Smooth muscle cell (in vitro differentiated cells): ENCODE data around the gene LRPPRC. TPM values are rescaled to one million over a fixed set of nuclear protein-coding genes. Genes with fewer than 3 reads are reported as not detected.

ENCODE experiments used
- DNase-seq: peaks from one replicate; lab custom pipeline; 2025; ENCODE audit not compliant: unreplicated experiment; lab: John Stamatoyannopoulos, UW
- H2AFZ ChIP-seq: fragments of 200-600 bp; sonication (generic); 2 replicates; pipeline ENCODE4 v1.6.0; 2016; ENCODE audit warnings: antibody characterized with exemption, low read depth, mild to moderate bottlenecking
- H3F3A ChIP-seq: fragments of 200-600 bp; sonication (generic); 2 replicates; pipeline ENCODE4 v1.6.0; 2017; ENCODE audit warnings: antibody characterized with exemption, low read depth
- H3K27ac ChIP-seq: fragments of 200-600 bp; sonication (generic); 2 replicates; pipeline ENCODE4 v1.5.1; 2016; ENCODE audit warnings: low read depth, mild to moderate bottlenecking
- H3K27me3 ChIP-seq: fragments of 200-600 bp; sonication (generic); 2 replicates; pipeline ENCODE4 v1.6.1; 2016; ENCODE audit warnings: low read depth, mild to moderate bottlenecking
- H3K36me3 ChIP-seq: fragments of 200-600 bp; sonication (generic); 2 replicates; pipeline ENCODE4 v1.5.1; 2016; ENCODE audit warnings: low read depth
- H3K4me1 ChIP-seq: fragments of 200-600 bp; sonication (generic); 2 replicates; pipeline ENCODE4 v1.5.1; 2016; ENCODE audit warnings: low read depth
- H3K4me2 ChIP-seq: fragments of 200-600 bp; sonication (generic); 2 replicates; pipeline ENCODE4 v1.6.0; 2016; ENCODE audit warnings: mild to moderate bottlenecking
- H3K4me3 ChIP-seq: fragments of 200-600 bp; sonication (generic); 2 replicates; pipeline ENCODE4 v1.5.1; 2016; ENCODE audit warnings: mild to moderate bottlenecking
- H3K79me2 ChIP-seq: fragments of 200-600 bp; sonication (generic); 2 replicates; pipeline ENCODE4 v1.6.0; 2016; ENCODE audit warnings: low read depth, mild to moderate bottlenecking
- H3K9ac ChIP-seq: fragments of 200-600 bp; sonication (generic); 2 replicates; pipeline ENCODE4 v1.6.0; 2016; ENCODE audit warnings: low read depth
- H3K9me3 ChIP-seq: fragments of 200-600 bp; sonication (generic); replicated peaks from 2 replicates; pipeline ENCODE4 v1.5.1; 2016; ENCODE audit warnings: low read depth
- H4K20me1 ChIP-seq: fragments of 200-600 bp; sonication (generic); 2 replicates; pipeline ENCODE4 v1.6.0; 2016; ENCODE audit warnings: low read depth
- CTCF ChIP-seq: fragments of 200-600 bp; sonication (generic); IDR thresholded peaks from 2 replicates; pipeline ENCODE4 v1.5.1; 2017; ENCODE audit warnings: borderline replicate concordance, mild to moderate bottlenecking, antibody characterized with exemption; ENCODE audit not compliant: insufficient read depth, poor library complexity, severe bottlenecking
- WGBS: methylation state at CpG from one replicate; pipeline ENCODE4 v1.1.7; 2016; ENCODE audit warnings: low lambda C conversion rate; 5-methylcytosine and 5-hydroxymethylcytosine counted together
- polyA plus RNA-seq: library from polyadenylated mRNA; unstranded; fragments of >200 nt; fragmentation: Nextera tagmentation; extraction: Ambion mirVana; gene quantifications from 2 replicates; pipeline ENCODE4 v1.2.1, GENCODE V29; 2016
- total RNA-seq: library from RNA; depleted of rRNA; stranded (reverse); fragments of >200 nt; gene quantifications from 2 replicates; pipeline ENCODE4 v1.2.3, GENCODE V29; 2014

LRPPRC gene
- total and polyA plus RNA-seq, 2 experiments from 2014 or later, result 19.9 to 45.6 TPM

GRCh38 chr2:43944915-43945314 lies 50.9 kb downstream of the LRPPRC start:
- DNase-seq, result no peak
- no peaks in the 10 kb centered on the region for H3K9me3 ChIP-seq
- no peak overlapping the region for H3K4me3 ChIP-seq
- no peak overlapping the region for H2AFZ ChIP-seq
- no peak overlapping the region for H3K9ac ChIP-seq
- H3K27ac ChIP-seq, result no peak overlapping the region
- no peak for TF ChIP-seq CTCF
- H3K4me2 ChIP-seq, result no peak overlapping the region
- no peaks in the 10 kb centered on the region for H4K20me1 ChIP-seq
- H3K79me2 ChIP-seq, result peaks cover 7% of the 10 kb centered on the region
- no peaks in the 10 kb centered on the region for H3K27me3 ChIP-seq
- no peaks in the 10 kb centered on the region for H3F3A ChIP-seq
- no peaks in the 10 kb centered on the region for H3K4me1 ChIP-seq
- peaks cover 58% of the 10 kb centered on the region for H3K36me3 ChIP-seq
- WGBS, result 88% methylated on average over 3 of the region's 3 CpGs

- Histone ChIP-seq H4K20me1 (no peaks in the 10 kb centered on the region), H3K9me3 (no peaks in the 10 kb centered on the region), H2AFZ (no peak overlapping the region), H3K4me2 (no peak overlapping the region), H3K9ac (no peak overlapping the region), H3K4me1 (no peaks in the 10 kb centered on the region), H3K4me3 (no peak overlapping the region), H3K36me3 (peaks cover 51% of the 10 kb centered on the region), H3F3A (no peaks in the 10 kb centered on the region), H3K27ac (no peak overlapping the region), H3K27me3 (no peaks in the 10 kb centered on the region), H3K79me2 (peaks cover 7% of the 10 kb centered on the region)
- no peak for DNase-seq
- WGBS, result 72% methylated on average over 5 of the region's 5 CpGs
- TF ChIP-seq CTCF, result no peak
Observed at GRCh38 chr2:43943809-43944452, 51.9 kb downstream of the LRPPRC start.

- H3K4me1 ChIP-seq, result no peaks in the 10 kb centered on the region
- H3K79me2 ChIP-seq, result peaks cover 7% of the 10 kb centered on the region
- H3K9ac ChIP-seq, result no peak overlapping the region
- H3K36me3 ChIP-seq, result peaks cover 45% of the 10 kb centered on the region
- no peak overlapping the region for H2AFZ ChIP-seq
- no peak overlapping the region for H3K4me3 ChIP-seq
- TF ChIP-seq CTCF, result no peak
- WGBS, result 97% methylated on average over 1 of the region's 1 CpG
- DNase-seq, result no peak
- no peaks in the 10 kb centered on the region for H3K27me3 ChIP-seq
- no peak overlapping the region for H3K4me2 ChIP-seq
- H3K27ac ChIP-seq, result no peak overlapping the region
- no peaks in the 10 kb centered on the region for H3K9me3 ChIP-seq
- H4K20me1 ChIP-seq, result no peaks in the 10 kb centered on the region
- no peaks in the 10 kb centered on the region for H3F3A ChIP-seq
Observed at GRCh38 chr2:43943323-43943722, 52.5 kb downstream of the LRPPRC start.

GRCh38 chr2:43942881-43943280 lies 52.9 kb downstream of the LRPPRC start:
- Histone ChIP-seq H3K9me3 (no peaks in the 10 kb centered on the region), H3K4me2 (no peak overlapping the region), H3K4me3 (no peak overlapping the region), H3K27ac (no peak overlapping the region), H2AFZ (no peak overlapping the region), H3F3A (no peaks in the 10 kb centered on the region), H4K20me1 (no peaks in the 10 kb centered on the region), H3K9ac (no peak overlapping the region), H3K4me1 (no peaks in the 10 kb centered on the region), H3K79me2 (peaks cover 7% of the 10 kb centered on the region), H3K36me3 (peaks cover 40% of the 10 kb centered on the region), H3K27me3 (no peaks in the 10 kb centered on the region)
- no peak for DNase-seq
- 100% methylated on average over 1 of the region's 1 CpG for WGBS
- no peak for TF ChIP-seq CTCF
